C4-2B (cell line): ENCODE data around the gene CACNA2D3.

Experiments used
- H3K27ac ChIP-seq: fragments of 450-650 bp; 2 replicates; pipeline ENCODE4 v1.5.1; 2017
- CTCF ChIP-seq: fragments of 450-650 bp; conservative IDR thresholded peaks from 2 replicates; pipeline ENCODE4 v1.5.1; 2017; ENCODE audit warnings: mild to moderate bottlenecking
- ZFX ChIP-seq: fragments of 450-650 bp; IDR thresholded peaks from 2 replicates; pipeline ENCODE4 v1.6.1; 2017

The CACNA2D3 gene

GRCh38 chr3:54878145-54878544, 755.8 kb downstream of the CACNA2D3 start:
- H3K27ac ChIP-seq = no peak overlapping the region
- TF ChIP-seq ZFX (no peak), CTCF (no peak)

GRCh38 chr3:54882129-54882833, 759.9 kb downstream of the CACNA2D3 start:
- TF ChIP-seq ZFX = no peak
- TF ChIP-seq CTCF = no peak
- H3K27ac ChIP-seq = no peak overlapping the region

- no peak overlapping the region for H3K27ac ChIP-seq
- TF ChIP-seq ZFX = no peak
- TF ChIP-seq CTCF = no peak
Measured at GRCh38 chr3:54888162-54888561, 765.8 kb downstream of the CACNA2D3 start.

GRCh38 chr3:54888873-54889272, 766.5 kb downstream of the CACNA2D3 start:
- TF ChIP-seq ZFX (no peak), CTCF (no peak)
- no peak overlapping the region for H3K27ac ChIP-seq

- no peak overlapping the region for H3K27ac ChIP-seq
- no peak for TF ChIP-seq ZFX
- no peak for TF ChIP-seq CTCF
Measured at GRCh38 chr3:54889731-54890130, 767.4 kb downstream of the CACNA2D3 start.

- H3K27ac ChIP-seq = peak overlapping the region; percentile 70
- TF ChIP-seq CTCF (peak; percentile 38), ZFX (peak; percentile 19; the same call in 1 of the 2 replicates)
Measured at GRCh38 chr3:54891540-54891897, 769.2 kb downstream of the CACNA2D3 start.

GRCh38 chr3:54892168-54892567, 769.8 kb downstream of the CACNA2D3 start:
- TF ChIP-seq CTCF = no peak
- TF ChIP-seq ZFX = no peak
- peak overlapping the region; percentile 70 for H3K27ac ChIP-seq
